Measurements from ENCODE around the gene C6orf163. TPM values are rescaled to one million over a fixed set of nuclear protein-coding genes. Genes with fewer than 3 reads are reported as not detected.

Gene C6orf163
- total RNA-seq, 1 experiment from 2014 or later: 2.1 TPM

- Histone ChIP-seq H3K27ac (ENCODE audit: low read depth, low read length, poor library complexity, severe bottlenecking) (no peak overlapping the region), H3K4me3 (ENCODE audit: low read depth, low read length, poor library complexity, severe bottlenecking) (no peak overlapping the region), H3K36me3 (ENCODE audit: insufficient read depth, low read length, poor library complexity, severe bottlenecking) (no peaks in the 10 kb centered on the region), H3K9me3 (ENCODE audit: low read depth, low read length, poor library complexity, severe bottlenecking) (no peaks in the 10 kb centered on the region), H3K27me3 (replicated peaks; ENCODE audit: insufficient read depth, low read depth, low read length, poor library complexity) (no peaks in the 10 kb centered on the region), H3K4me1 (ENCODE audit: insufficient read depth, low read length, poor library complexity, severe bottlenecking) (no peaks in the 10 kb centered on the region)
- CTCF ChIA-PET: no interaction called here
- no TSS peak for BruUV-seq (replicated peaks)
- no peak for TF ChIP-seq EZH2 (IDR thresholded peaks at IDR 0.05; ENCODE audit: borderline replicate concordance, low read depth, low read length, poor library complexity, severe bottlenecking)
- no peak for TF ChIP-seq CTCF (conservative IDR thresholded peaks at IDR 0.05; ENCODE audit: low read depth, low read length)
- intact Hi-C loops (cut with micrococcal nuclease; ENCODE audit: unreplicated experiment): no loop called here
- POLR2A ChIA-PET (ENCODE audit: low non-redundant PET): no interaction called here
- DNase-seq (ENCODE audit: low spot score): no peak
Observed at GRCh38 chr6:87356181-87356580, 11.6 kb downstream of the C6orf163 start.

GRCh38 chr6:87357479-87358196, 13.0 kb downstream of the C6orf163 start:
- Histone ChIP-seq H3K9me3 (ENCODE audit: low read depth, low read length, poor library complexity, severe bottlenecking) (no peaks in the 10 kb centered on the region), H3K27me3 (replicated peaks; ENCODE audit: insufficient read depth, low read depth, low read length, poor library complexity) (no peaks in the 10 kb centered on the region), H3K27ac (ENCODE audit: low read depth, low read length, poor library complexity, severe bottlenecking) (no peak overlapping the region), H3K4me3 (ENCODE audit: low read depth, low read length, poor library complexity, severe bottlenecking) (no peak overlapping the region), H3K36me3 (ENCODE audit: insufficient read depth, low read length, poor library complexity, severe bottlenecking) (no peaks in the 10 kb centered on the region), H3K4me1 (ENCODE audit: insufficient read depth, low read length, poor library complexity, severe bottlenecking) (no peaks in the 10 kb centered on the region)
- CTCF ChIA-PET: no interaction called here
- intact Hi-C loops (cut with micrococcal nuclease; ENCODE audit: unreplicated experiment): no loop called here
- POLR2A ChIA-PET (ENCODE audit: low non-redundant PET): no interaction called here
- no TSS peak for BruUV-seq (replicated peaks)
- TF ChIP-seq CTCF (conservative IDR thresholded peaks at IDR 0.05; ENCODE audit: low read depth, low read length) (no peak), EZH2 (IDR thresholded peaks at IDR 0.05; ENCODE audit: borderline replicate concordance, low read depth, low read length, poor library complexity, severe bottlenecking) (no peak)
- DNase-seq (ENCODE audit: low spot score): no peak

- H3K27me3 ChIP-seq (replicated peaks; ENCODE audit: insufficient read depth, low read depth, low read length, poor library complexity): no peaks in the 10 kb centered on the region
- H3K9me3 ChIP-seq (ENCODE audit: low read depth, low read length, poor library complexity, severe bottlenecking): no peaks in the 10 kb centered on the region
- ChIA-PET CTCF (no interaction called here), POLR2A (ENCODE audit: low non-redundant PET) (no interaction called here)
- DNase-seq (ENCODE audit: low spot score): no peak
- no peak overlapping the region for H3K27ac ChIP-seq (ENCODE audit: low read depth, low read length, poor library complexity, severe bottlenecking)
- TF ChIP-seq CTCF (conservative IDR thresholded peaks at IDR 0.05; ENCODE audit: low read depth, low read length) (no peak), EZH2 (IDR thresholded peaks at IDR 0.05; ENCODE audit: borderline replicate concordance, low read depth, low read length, poor library complexity, severe bottlenecking) (no peak)
- intact Hi-C loops (cut with micrococcal nuclease; ENCODE audit: unreplicated experiment): no loop called here
- no peaks in the 10 kb centered on the region for H3K36me3 ChIP-seq (ENCODE audit: insufficient read depth, low read length, poor library complexity, severe bottlenecking)
- H3K4me3 ChIP-seq (ENCODE audit: low read depth, low read length, poor library complexity, severe bottlenecking): no peak overlapping the region
- no TSS peak for BruUV-seq (replicated peaks)
- H3K4me1 ChIP-seq (ENCODE audit: insufficient read depth, low read length, poor library complexity, severe bottlenecking): no peaks in the 10 kb centered on the region
Observed at GRCh38 chr6:87364602-87365252, 20.1 kb downstream of the C6orf163 start.
